Astrocyte (in vitro differentiated cells and primary cell): ENCODE results near the gene RRM1. TPM values are rescaled to one million over a fixed set of nuclear protein-coding genes. Genes with fewer than 3 reads are reported as not detected.

Experiments
- DNase-seq: peaks from one replicate; pipeline ENCODE4 v3.0.0-alpha.2; 2010; ENCODE audit warnings: low read depth
- FAIRE-seq: peaks from 2 replicates; lab custom pipeline; 2011; peaks lifted over from hg19 to GRCh38; lab: Jason Lieb, UNC
- H2AFZ ChIP-seq: 2 replicates; pipeline ENCODE4 v1.6.0; 2012; ENCODE audit warnings: low read depth, low read length, inconsistent platforms
- H3K27ac ChIP-seq: 2 replicates; pipeline ENCODE4 v1.5.1; 2011; ENCODE audit warnings: low read depth, low read length, inconsistent platforms
- H3K27me3 ChIP-seq: 2 replicates; pipeline ENCODE4 v1.6.0; 2011; ENCODE audit warnings: low read length, inconsistent platforms; ENCODE audit not compliant: insufficient read depth
- H3K36me3 ChIP-seq: 2 replicates; pipeline ENCODE4 v1.5.1; 2011; ENCODE audit warnings: low read length, inconsistent platforms; ENCODE audit not compliant: insufficient read depth
- H3K4me1 ChIP-seq: 2 replicates; pipeline ENCODE4 v1.5.1; 2011; ENCODE audit warnings: low read length, inconsistent platforms; ENCODE audit not compliant: insufficient read depth
- H3K4me2 ChIP-seq: 2 replicates; pipeline ENCODE4 v1.6.0; 2012; ENCODE audit warnings: low read length, inconsistent platforms
- H3K4me3 ChIP-seq: 2 replicates; pipeline ENCODE4 v1.5.1; 2011; ENCODE audit warnings: low read depth, mild to moderate bottlenecking, low read length, inconsistent platforms; ENCODE audit not compliant: insufficient read depth
- H3K79me2 ChIP-seq: 2 replicates; pipeline ENCODE4 v1.6.0; 2012; ENCODE audit warnings: mild to moderate bottlenecking, low read length, inconsistent platforms; ENCODE audit not compliant: insufficient read depth
- H3K9ac ChIP-seq: 2 replicates; pipeline ENCODE4 v1.6.0; 2012; ENCODE audit warnings: mild to moderate bottlenecking, low read length, inconsistent platforms
- H3K9me3 ChIP-seq: 2 replicates; pipeline ENCODE4 v1.5.1; 2012; ENCODE audit warnings: low read depth, mild to moderate bottlenecking, low read length, inconsistent platforms; ENCODE audit not compliant: insufficient read depth
- H4K20me1 ChIP-seq: 2 replicates; pipeline ENCODE4 v1.6.0; 2012; ENCODE audit warnings: low read length, inconsistent platforms; ENCODE audit not compliant: insufficient read depth
- H3K27ac Mint-ChIP-seq: one replicate; pipeline ENCODE4 v1.8.0; 2021; ENCODE audit warnings: mild to moderate bottlenecking, mixed read lengths; ENCODE audit not compliant: unreplicated experiment
- H3K27me3 Mint-ChIP-seq: one replicate; pipeline ENCODE4 v1.8.0; 2021; ENCODE audit warnings: low read depth, mixed read lengths; ENCODE audit not compliant: unreplicated experiment
- H3K36me3 Mint-ChIP-seq: one replicate; pipeline ENCODE4 v1.8.0; 2021; ENCODE audit warnings: low read depth, mixed read lengths; ENCODE audit not compliant: unreplicated experiment
- H3K4me1 Mint-ChIP-seq: one replicate; pipeline ENCODE4 v1.8.0; 2021; ENCODE audit warnings: low read depth, mixed read lengths; ENCODE audit not compliant: unreplicated experiment
- H3K4me3 Mint-ChIP-seq: one replicate; pipeline ENCODE4 v1.8.0; 2021; ENCODE audit warnings: mild to moderate bottlenecking, moderate library complexity, mixed read lengths; ENCODE audit not compliant: unreplicated experiment
- H3K9me3 Mint-ChIP-seq: one replicate; pipeline ENCODE4 v1.8.0; 2021; ENCODE audit warnings: mild to moderate bottlenecking, mixed read lengths; ENCODE audit not compliant: unreplicated experiment
- CTCF ChIP-seq: IDR thresholded peaks from 2 replicates; pipeline ENCODE4 v1.5.1; 2011; ENCODE audit warnings: low read depth, mild to moderate bottlenecking, inconsistent platforms, low read length, moderate library complexity; ENCODE audit not compliant: insufficient read depth
- EZH2 ChIP-seq: IDR thresholded peaks from 2 replicates; pipeline ENCODE4 v1.6.1; 2012; ENCODE audit warnings: mild to moderate bottlenecking, low read length, inconsistent platforms; ENCODE audit not compliant: insufficient read depth
- total RNA-seq: library from RNA; stranded (reverse); gene quantifications from 2 replicates; pipeline ENCODE4 v1.2.1, GENCODE V29; 2021

RRM1 gene
- total RNA-seq, 1 donor from 2014 or later = 26.2 TPM

DNA sequence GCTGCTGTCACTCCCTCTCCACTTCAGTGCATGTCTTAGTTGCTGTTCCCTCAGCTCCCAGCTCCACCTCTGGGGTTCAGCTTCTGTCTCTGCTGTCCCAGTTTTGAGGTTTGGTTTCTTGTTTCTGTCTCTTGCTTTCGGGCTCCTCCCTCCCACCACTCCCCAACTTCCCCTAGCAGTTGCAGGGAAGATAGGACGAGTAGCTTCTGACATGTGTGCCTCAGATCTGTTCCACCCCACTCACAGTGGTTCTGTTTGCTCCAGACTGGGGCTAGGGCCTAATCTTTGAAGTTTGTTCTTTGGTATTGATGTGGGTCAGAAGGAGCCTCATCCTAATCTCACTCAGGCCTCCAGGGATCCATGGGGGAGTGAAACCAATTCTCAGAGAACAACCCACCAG, 2.6 kb upstream of the RRM1 start:
- H3K9me3 ChIP-seq = no peaks in the 10 kb centered on the region
- H3K9ac ChIP-seq = no peak overlapping the region
- H3K4me3 ChIP-seq = no peak overlapping the region
- H3K4me2 ChIP-seq = no peak overlapping the region
- no peaks in the 10 kb centered on the region for H4K20me1 ChIP-seq
- H2AFZ ChIP-seq = no peak overlapping the region
- no peaks in the 10 kb centered on the region for H3K36me3 ChIP-seq
- DNase-seq = no peak
- Mint-ChIP-seq H3K9me3 (no peaks in the 10 kb centered on the region), H3K4me1 (peaks cover 16% of the 10 kb centered on the region), H3K4me3 (no peak overlapping the region), H3K27ac (no peak overlapping the region), H3K27me3 (no peaks in the 10 kb centered on the region), H3K36me3 (peaks cover 19% of the 10 kb centered on the region)
- TF ChIP-seq CTCF (no peak), EZH2 (no peak)
- no peak for FAIRE-seq
- peaks cover 26% of the 10 kb centered on the region for H3K79me2 ChIP-seq
- no peak overlapping the region for H3K27ac ChIP-seq
- H3K4me1 ChIP-seq = peaks cover 12% of the 10 kb centered on the region
- no peaks in the 10 kb centered on the region for H3K27me3 ChIP-seq

- Histone ChIP-seq H3K9me3 (no peaks in the 10 kb centered on the region), H2AFZ (peak overlapping the region; percentile 98), H4K20me1 (no peaks in the 10 kb centered on the region), H3K9ac (peak overlapping the region; percentile 92), H3K4me3 (peak overlapping the region; percentile 82), H3K27me3 (no peaks in the 10 kb centered on the region), H3K36me3 (no peaks in the 10 kb centered on the region), H3K27ac (peak overlapping the region; percentile 96), H3K79me2 (peaks cover 42% of the 10 kb centered on the region), H3K4me1 (peaks cover 5% of the 10 kb centered on the region), H3K4me2 (peak overlapping the region; percentile 97)
- Mint-ChIP-seq H3K4me1 (peaks cover 6% of the 10 kb centered on the region), H3K36me3 (peaks cover 15% of the 10 kb centered on the region), H3K27me3 (no peaks in the 10 kb centered on the region), H3K27ac (peak overlapping the region; percentile 96), H3K9me3 (no peaks in the 10 kb centered on the region), H3K4me3 (peak overlapping the region; percentile 93)
- no peak for FAIRE-seq
- TF ChIP-seq CTCF (no peak), EZH2 (no peak)
- DNase-seq = no peak
Measured at GRCh38 chr11:4093519-4094347, 866 bp upstream of the RRM1 start.
